ENCODE measurements around the gene ZIC5. TPM values are rescaled to one million over a fixed set of nuclear protein-coding genes. Genes with fewer than 3 reads are reported as not detected.
A peak's percentile ranks its signal among the peaks of the same experiment; 100 is the strongest.

The ZIC5 gene
- total and polyA plus RNA-seq, 12 donors: not detected

GRCh38 chr13:99997702-99998214, 26.2 kb upstream of the ZIC5 start:
- no peaks in the 10 kb centered on the region for H3K36me3 ChIP-seq
- no peak overlapping the region for H3K27ac ChIP-seq
- H3K4me3 ChIP-seq: no peak overlapping the region
- intact Hi-C loops (cut with DNase I): no loop called here
- peaks cover 39 to 100% (median 99%) of the 10 kb centered on the region in 7 donors for H3K27me3 ChIP-seq
- TF ChIP-seq, protein P1, sequence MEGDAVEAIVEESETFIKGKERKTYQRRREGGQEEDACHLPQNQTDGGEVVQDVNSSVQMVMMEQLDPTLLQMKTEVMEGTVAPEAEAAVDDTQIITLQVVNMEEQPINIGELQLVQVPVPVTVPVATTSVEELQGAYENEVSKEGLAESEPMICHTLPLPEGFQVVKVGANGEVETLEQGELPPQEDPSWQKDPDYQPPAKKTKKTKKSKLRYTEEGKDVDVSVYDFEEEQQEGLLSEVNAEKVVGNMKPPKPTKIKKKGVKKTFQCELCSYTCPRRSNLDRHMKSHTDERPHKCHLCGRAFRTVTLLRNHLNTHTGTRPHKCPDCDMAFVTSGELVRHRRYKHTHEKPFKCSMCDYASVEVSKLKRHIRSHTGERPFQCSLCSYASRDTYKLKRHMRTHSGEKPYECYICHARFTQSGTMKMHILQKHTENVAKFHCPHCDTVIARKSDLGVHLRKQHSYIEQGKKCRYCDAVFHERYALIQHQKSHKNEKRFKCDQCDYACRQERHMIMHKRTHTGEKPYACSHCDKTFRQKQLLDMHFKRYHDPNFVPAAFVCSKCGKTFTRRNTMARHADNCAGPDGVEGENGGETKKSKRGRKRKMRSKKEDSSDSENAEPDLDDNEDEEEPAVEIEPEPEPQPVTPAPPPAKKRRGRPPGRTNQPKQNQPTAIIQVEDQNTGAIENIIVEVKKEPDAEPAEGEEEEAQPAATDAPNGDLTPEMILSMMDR (IDR thresholded peaks at IDR 0.05): no peak
- H3K4me1 ChIP-seq: peaks cover 0 to 7% (median 0%) of the 10 kb centered on the region in 9 donors
- no peaks in the 10 kb centered on the region for H3K9me3 ChIP-seq
- no peak for DNase-seq
- 41 to 45% methylated on average over 40 of the region's 40 CpGs for WGBS, 2 donors
- ATAC-seq: peak in 1 of 8 donors; percentile 22

DNA sequence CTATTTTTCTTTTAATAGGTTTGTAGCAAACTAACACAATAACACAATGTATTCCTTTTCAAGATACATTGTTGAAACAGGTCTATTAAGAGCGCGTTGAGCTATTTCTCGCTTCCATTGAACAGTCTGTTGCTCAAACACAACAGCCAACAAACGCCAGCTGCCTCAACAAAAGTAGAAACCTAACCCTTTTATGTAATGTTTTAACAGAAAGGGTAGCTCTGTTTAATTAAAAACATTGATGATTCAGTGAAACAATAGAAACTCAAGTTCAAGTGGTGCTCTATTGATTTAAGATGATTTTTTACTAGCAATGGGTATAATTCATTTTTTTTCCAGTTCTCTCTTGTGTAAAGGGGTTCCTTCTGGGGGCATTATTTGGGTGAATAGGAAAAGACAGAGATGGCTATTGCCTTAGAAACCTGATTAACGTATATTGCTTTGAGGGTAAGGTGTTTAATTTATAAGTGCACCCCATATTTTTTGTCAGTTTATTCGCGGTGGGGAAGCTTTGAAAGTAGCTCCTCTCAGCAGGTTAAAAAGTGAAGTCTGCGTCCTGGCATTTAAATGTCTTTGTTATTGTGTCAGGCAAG, 24.9 kb upstream of the ZIC5 start:
- H3K27me3 ChIP-seq: peaks cover 50 to 100% (median 99%) of the 10 kb centered on the region in 7 donors
- H3K27ac ChIP-seq: no peak overlapping the region
- H3K9me3 ChIP-seq: no peaks in the 10 kb centered on the region
- H3K4me1 ChIP-seq: peaks cover 0 to 7% (median 0%) of the 10 kb centered on the region in 9 donors
- ATAC-seq (no peak), DNase-seq (no peak)
- H3K4me3 ChIP-seq: no peak overlapping the region
- H3K36me3 ChIP-seq: no peaks in the 10 kb centered on the region
- TF ChIP-seq, protein P1 (IDR thresholded peaks at IDR 0.05): no peak
- intact Hi-C loops (cut with DNase I): no loop called here
- WGBS, 2 donors: 12 to 21% methylated on average over 8 of the region's 8 CpGs

GRCh38 chr13:99995589-99996380, 24.2 kb upstream of the ZIC5 start:
- no peak for ATAC-seq
- WGBS, 2 donors: 7% methylated on average over 21 of the region's 21 CpGs
- Histone ChIP-seq H3K4me1 (peaks cover 0 to 7% (median 0%) of the 10 kb centered on the region in 9 donors), H3K4me3 (no peak overlapping the region), H3K27ac (no peak overlapping the region), H3K9me3 (no peaks in the 10 kb centered on the region), H3K36me3 (no peaks in the 10 kb centered on the region), H3K27me3 (peaks cover 56 to 100% (median 99%) of the 10 kb centered on the region in 7 donors)
- TF ChIP-seq, protein P1 (IDR thresholded peaks at IDR 0.05): no peak
- DNase-seq: no peak
- intact Hi-C loops (cut with DNase I): no loop called here

- TF ChIP-seq, protein P1 (IDR thresholded peaks at IDR 0.05): no peak
- Histone ChIP-seq H3K27ac (no peak overlapping the region), H3K27me3 (peaks cover 62 to 100% (median 100%) of the 10 kb centered on the region in 7 donors), H3K36me3 (no peaks in the 10 kb centered on the region), H3K9me3 (no peaks in the 10 kb centered on the region), H3K4me1 (peaks cover 0 to 12% (median 0%) of the 10 kb centered on the region in 9 donors), H3K4me3 (no peak overlapping the region)
- 12 to 20% methylated on average over 3 of the region's 3 CpGs for WGBS, 2 donors
- no peak for ATAC-seq
- intact Hi-C loops (cut with DNase I): no loop called here
- DNase-seq: no peak
Measured at GRCh38 chr13:99995104-99995588, 23.6 kb upstream of the ZIC5 start.
